Upper lobe of right lung (tissue), 1 donor: ENCODE measurements around the gene LAYN. TPM values are rescaled to one million over a fixed set of nuclear protein-coding genes. Genes with fewer than 3 reads are reported as not detected.
A peak's percentile ranks its signal among the peaks of the same experiment; 100 is the strongest.

Experiments
- ATAC-seq: fragments of 200-7000 bp; cut with Tn5 transposase; one replicate; pipeline ENCODE4 v1.9.1; 2020; ENCODE audit warnings: mild to moderate bottlenecking, moderate library complexity
- DNase-seq: peaks from one replicate; pipeline ENCODE4 v3.0.0-alpha.2; 2020
- H3K27ac ChIP-seq: fragments of 200-600 bp; one replicate; pipeline ENCODE4 v1.8.0; 2022
- H3K27me3 ChIP-seq: fragments of 200-600 bp; one replicate; pipeline ENCODE4 v1.8.0; 2022; ENCODE audit warnings: mild to moderate bottlenecking
- H3K36me3 ChIP-seq: fragments of 200-600 bp; one replicate; pipeline ENCODE4 v1.8.0; 2022
- H3K4me1 ChIP-seq: fragments of 200-600 bp; one replicate; pipeline ENCODE4 v1.8.0; 2022
- H3K4me3 ChIP-seq: fragments of 200-600 bp; one replicate; pipeline ENCODE4 v1.8.0; 2022; ENCODE audit warnings: mild to moderate bottlenecking
- H3K9me3 ChIP-seq: fragments of 200-600 bp; one replicate; pipeline ENCODE4 v1.8.0; 2022
- intact Hi-C: fragments of 100-400 bp; cut with DNase I; formaldehyde crosslinking; loops from one replicate; pipeline ENCODE4 v1.11.0; 2022
- total RNA-seq: library from RNA; stranded (reverse); fragmentation: NEBNext Ultra II Directional; extraction: Animal tissue kit (Norgen Biotek cat#: 25700); gene quantifications from one replicate; pipeline ENCODE4 v1.2.1, GENCODE V29; 2021
- TF ChIP-seq, protein P1 (sequence below): fragments of 200-600 bp; IDR thresholded peaks from one replicate; pipeline ENCODE4 v1.8.0; 2022; ENCODE audit warnings: antibody characterized with exemption
- donor health status: DM: no; HTN: yes; CAD: no; lungs with severe emphysema.

LAYN gene
- total RNA-seq, 1 donor from 2014 or later, result 17.5 TPM

DNA sequence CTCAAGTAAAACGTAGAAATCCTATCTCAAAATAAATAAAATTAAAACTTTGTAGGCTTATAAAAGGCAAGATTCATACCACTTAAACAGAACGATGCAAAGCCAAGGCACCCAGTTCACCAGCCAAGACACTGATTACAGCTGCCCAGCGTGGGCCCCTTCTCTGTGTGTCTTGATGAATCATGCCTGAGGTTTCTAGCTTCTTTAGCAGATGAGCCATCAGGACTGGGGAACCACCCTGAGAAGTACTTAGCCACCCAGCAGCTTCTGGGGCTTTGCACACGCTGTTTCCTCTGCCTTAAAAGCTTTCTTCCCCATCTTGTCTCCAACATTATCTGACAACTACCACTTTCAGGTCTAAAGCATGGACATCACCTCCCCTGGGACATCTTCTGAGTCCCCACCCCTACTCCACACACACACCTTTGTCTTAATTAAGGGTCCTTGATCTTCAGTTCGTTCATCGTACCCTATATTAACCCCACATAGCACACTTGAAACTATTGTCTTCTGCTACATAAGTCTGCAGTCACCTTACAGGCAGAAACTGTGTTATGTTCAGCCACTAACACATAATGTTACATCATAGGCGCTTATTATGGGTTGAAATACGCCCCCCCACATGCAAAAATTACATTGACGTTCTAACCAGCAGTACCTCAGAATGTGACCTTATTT is 8.7 kb upstream of the LAYN start:
- ATAC-seq, result peak; percentile 57

DNA sequence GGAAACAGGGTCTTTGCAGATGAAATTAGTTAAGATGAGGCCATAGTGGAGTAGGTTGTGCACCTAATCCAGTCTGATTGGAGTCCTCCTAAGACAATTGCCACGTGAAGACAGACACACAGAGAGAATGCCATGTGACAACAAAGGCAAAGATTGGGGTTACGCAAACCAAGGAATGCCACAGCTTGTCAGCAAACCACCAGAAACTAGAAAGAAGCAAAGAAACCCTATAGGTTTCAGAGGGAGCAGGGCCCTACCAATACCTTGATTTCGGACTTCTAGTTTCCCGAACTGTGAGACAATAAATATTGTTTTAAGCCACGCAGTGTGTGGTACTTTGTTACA is 8.2 kb upstream of the LAYN start:
- intact Hi-C loops, result no loop called here
- Histone ChIP-seq H3K27ac (no peak overlapping the region), H3K36me3 (no peaks in the 10 kb centered on the region), H3K4me1 (no peaks in the 10 kb centered on the region), H3K27me3 (no peaks in the 10 kb centered on the region), H3K4me3 (no peak overlapping the region), H3K9me3 (no peaks in the 10 kb centered on the region)
- TF ChIP-seq, protein P1, sequence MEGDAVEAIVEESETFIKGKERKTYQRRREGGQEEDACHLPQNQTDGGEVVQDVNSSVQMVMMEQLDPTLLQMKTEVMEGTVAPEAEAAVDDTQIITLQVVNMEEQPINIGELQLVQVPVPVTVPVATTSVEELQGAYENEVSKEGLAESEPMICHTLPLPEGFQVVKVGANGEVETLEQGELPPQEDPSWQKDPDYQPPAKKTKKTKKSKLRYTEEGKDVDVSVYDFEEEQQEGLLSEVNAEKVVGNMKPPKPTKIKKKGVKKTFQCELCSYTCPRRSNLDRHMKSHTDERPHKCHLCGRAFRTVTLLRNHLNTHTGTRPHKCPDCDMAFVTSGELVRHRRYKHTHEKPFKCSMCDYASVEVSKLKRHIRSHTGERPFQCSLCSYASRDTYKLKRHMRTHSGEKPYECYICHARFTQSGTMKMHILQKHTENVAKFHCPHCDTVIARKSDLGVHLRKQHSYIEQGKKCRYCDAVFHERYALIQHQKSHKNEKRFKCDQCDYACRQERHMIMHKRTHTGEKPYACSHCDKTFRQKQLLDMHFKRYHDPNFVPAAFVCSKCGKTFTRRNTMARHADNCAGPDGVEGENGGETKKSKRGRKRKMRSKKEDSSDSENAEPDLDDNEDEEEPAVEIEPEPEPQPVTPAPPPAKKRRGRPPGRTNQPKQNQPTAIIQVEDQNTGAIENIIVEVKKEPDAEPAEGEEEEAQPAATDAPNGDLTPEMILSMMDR, result no peak
- ATAC-seq, result no peak
- no peak for DNase-seq

More for the DNA sequence above, 8.7 kb upstream of the LAYN start:
- no peaks in the 10 kb centered on the region for H3K9me3 ChIP-seq
- intact Hi-C loops, result no loop called here
- no peak for DNase-seq
- H3K4me3 ChIP-seq, result no peak overlapping the region
- H3K4me1 ChIP-seq, result no peaks in the 10 kb centered on the region
- H3K27me3 ChIP-seq, result no peaks in the 10 kb centered on the region
- H3K27ac ChIP-seq, result no peak overlapping the region
- no peaks in the 10 kb centered on the region for H3K36me3 ChIP-seq
- TF ChIP-seq, protein P1, result no peak

DNA sequence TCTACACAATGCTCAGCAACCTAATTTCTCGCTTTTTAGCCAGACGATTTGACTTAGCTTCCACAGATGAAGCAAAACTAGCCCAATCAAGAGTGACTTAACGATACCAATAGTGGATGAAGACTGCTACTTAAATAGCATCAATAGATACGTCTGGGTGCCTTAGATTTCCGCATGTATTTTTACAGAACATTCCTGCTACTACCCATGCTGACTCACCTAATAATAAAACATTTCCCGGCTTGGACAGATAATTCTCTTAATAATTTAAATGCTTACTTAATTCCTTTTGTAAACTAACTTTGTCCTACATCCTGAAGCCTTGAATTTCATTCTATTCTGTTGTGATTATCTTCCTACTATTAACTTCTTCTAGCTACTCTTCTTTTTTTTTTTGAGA is 5.2 kb upstream of the LAYN start:
- no peaks in the 10 kb centered on the region for H3K9me3 ChIP-seq
- intact Hi-C loops, result no loop called here
- H3K4me3 ChIP-seq, result no peak overlapping the region
- DNase-seq, result no peak
- peaks cover 5% of the 10 kb centered on the region for H3K27me3 ChIP-seq
- H3K36me3 ChIP-seq, result no peaks in the 10 kb centered on the region
- TF ChIP-seq, protein P1, result no peak
- H3K4me1 ChIP-seq, result peaks cover 8% of the 10 kb centered on the region
- no peak for ATAC-seq
- no peak overlapping the region for H3K27ac ChIP-seq

DNA sequence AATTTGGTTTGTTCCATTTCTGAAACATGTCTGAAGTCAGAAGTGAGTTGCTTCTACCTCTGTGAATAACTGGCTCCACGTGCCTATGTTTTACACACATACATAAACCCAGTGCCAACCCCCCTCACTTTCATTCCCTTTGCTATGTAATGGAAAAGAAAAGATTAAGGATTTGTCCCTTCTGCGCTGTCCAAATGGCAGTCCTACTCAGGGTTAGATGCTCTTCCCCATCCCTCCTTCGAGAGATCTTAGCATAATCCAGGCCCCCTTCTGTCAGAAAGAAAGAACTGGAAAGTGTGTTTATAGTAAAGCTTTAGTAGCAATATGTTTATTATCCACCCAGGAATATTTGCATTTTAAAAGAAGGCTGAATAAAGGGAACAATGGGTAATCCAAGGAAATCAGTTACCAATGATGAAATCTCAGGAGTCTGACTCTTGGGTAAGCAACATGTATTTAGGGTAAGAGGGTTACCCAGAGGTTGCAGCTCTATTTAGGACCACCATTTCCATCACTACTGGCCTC is 3.1 kb upstream of the LAYN start:
- no peak overlapping the region for H3K27ac ChIP-seq
- ATAC-seq (no peak), DNase-seq (no peak)
- TF ChIP-seq, protein P1, result no peak
- H3K36me3 ChIP-seq, result no peaks in the 10 kb centered on the region
- H3K4me1 ChIP-seq, result peaks cover 23% of the 10 kb centered on the region
- peaks cover 16% of the 10 kb centered on the region for H3K27me3 ChIP-seq
- intact Hi-C loops, result no loop called here
- H3K9me3 ChIP-seq, result no peaks in the 10 kb centered on the region
- no peak overlapping the region for H3K4me3 ChIP-seq

DNA sequence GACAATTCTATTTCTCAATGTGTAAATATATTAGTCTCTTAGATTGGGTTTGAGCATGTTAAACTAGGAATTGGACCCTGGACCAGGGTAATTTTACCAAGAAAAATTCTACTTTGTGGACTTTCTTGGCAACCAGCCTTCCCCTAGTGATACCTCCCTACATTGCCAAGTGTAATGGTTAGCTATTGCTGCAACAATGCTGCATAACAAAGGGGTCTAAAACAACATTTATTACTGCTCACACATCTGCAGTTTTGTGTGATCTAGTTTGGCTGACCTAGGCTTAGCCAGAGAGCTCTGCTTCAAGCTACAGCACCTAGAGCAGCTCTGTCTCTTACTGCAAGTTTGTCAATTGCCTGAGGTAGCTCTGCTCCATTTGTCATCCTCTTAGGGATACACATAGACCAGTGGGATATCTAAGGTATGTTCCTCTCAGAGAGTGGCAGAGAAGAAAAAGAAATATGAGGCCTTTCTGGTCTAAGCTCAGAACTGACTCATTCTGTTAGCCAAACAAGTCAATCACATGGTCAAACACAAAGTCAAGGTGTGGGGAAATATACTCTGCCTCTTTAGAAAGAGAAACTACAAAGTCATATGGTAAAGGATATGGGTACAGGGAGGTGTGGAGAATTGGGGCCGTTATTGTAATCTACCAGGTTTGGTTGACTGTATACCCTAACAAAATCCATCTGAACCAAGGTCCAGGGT is 2.0 kb upstream of the LAYN start:
- Histone ChIP-seq H3K27ac (no peak overlapping the region), H3K9me3 (no peaks in the 10 kb centered on the region), H3K4me3 (no peak overlapping the region), H3K4me1 (peaks cover 23% of the 10 kb centered on the region), H3K36me3 (no peaks in the 10 kb centered on the region), H3K27me3 (peaks cover 16% of the 10 kb centered on the region)
- intact Hi-C loops, result no loop called here
- no peak for DNase-seq
- TF ChIP-seq, protein P1, result no peak
- no peak for ATAC-seq
